Suprapubic skin (tissue), 4 donors: Measurements from ENCODE around the gene PELO. TPM values are rescaled to one million over a fixed set of nuclear protein-coding genes. Genes with fewer than 3 reads are reported as not detected.

Experiments used
- DNase-seq, 2 donors: peaks; one replicate each; pipeline ENCODE4 v3.0.0-alpha.2; 2019; ENCODE audit warnings: low spot score in 2 of 2
- H3K27ac ChIP-seq: fragments of 200-600 bp; sonication (generic); one replicate; pipeline ENCODE4 v1.5.1; 2019
- H3K27me3 ChIP-seq: fragments of 200-600 bp; sonication (generic); one replicate; pipeline ENCODE4 v1.5.1; 2019
- H3K36me3 ChIP-seq: fragments of 200-600 bp; sonication (generic); one replicate; pipeline ENCODE4 v1.5.1; 2019
- H3K4me1 ChIP-seq: fragments of 200-600 bp; sonication (generic); one replicate; pipeline ENCODE4 v1.5.1; 2019
- H3K4me3 ChIP-seq: fragments of 200-600 bp; sonication (generic); one replicate; pipeline ENCODE4 v1.5.1; 2019; ENCODE audit warnings: mild to moderate bottlenecking
- H3K9me3 ChIP-seq: fragments of 200-600 bp; sonication (generic); one replicate; pipeline ENCODE4 v1.5.1; 2019
- EP300 ChIP-seq: sonication (generic); formaldehyde crosslinking; IDR thresholded peaks from one replicate; pipeline ENCODE4 v1.6.1; 2017; ENCODE audit warnings: antibody characterized with exemption
- POLR2A ChIP-seq, 2 donors: fragments of 450-650 bp; IDR thresholded peaks; one replicate each; pipeline ENCODE4 v1.6.1; 2017; ENCODE audit warnings: antibody characterized with exemption in 2 of 2, mild to moderate bottlenecking in 2 of 2, moderate library complexity in 2 of 2
- POLR2AphosphoS5 ChIP-seq, 3 donors: sonication (generic); formaldehyde crosslinking; IDR thresholded peaks; one replicate each; pipeline ENCODE4 v1.6.1; 2017; ENCODE audit warnings: antibody characterized with exemption in 3 of 3
- WGBS: methylation state at CpG from one replicate; pipeline ENCODE4 v1.1.5; 2018; 5-methylcytosine and 5-hydroxymethylcytosine counted together
- total RNA-seq, 4 donors: library from RNA; depleted of rRNA; stranded (reverse); fragments of >200 nt; gene quantifications; one replicate each; pipeline ENCODE4 v1.1.0, GENCODE V29; 2016
- TF ChIP-seq, protein P1 (sequence below), 2 donors: fragments of 200-600 bp in 1 of 2; fragments of 450-650 bp in 1 of 2; sonication (generic) in 1 of 2; IDR thresholded peaks; one replicate each; pipeline ENCODE4 v1.5.1; 2016 to 2019; ENCODE audit warnings: antibody characterized with exemption in 2 of 2, mild to moderate bottlenecking in 1 of 2, moderate library complexity in 1 of 2

PELO gene
- total RNA-seq, 4 donors from 2014 or later = 9.8 to 17.5 (median 11.2) TPM

DNA sequence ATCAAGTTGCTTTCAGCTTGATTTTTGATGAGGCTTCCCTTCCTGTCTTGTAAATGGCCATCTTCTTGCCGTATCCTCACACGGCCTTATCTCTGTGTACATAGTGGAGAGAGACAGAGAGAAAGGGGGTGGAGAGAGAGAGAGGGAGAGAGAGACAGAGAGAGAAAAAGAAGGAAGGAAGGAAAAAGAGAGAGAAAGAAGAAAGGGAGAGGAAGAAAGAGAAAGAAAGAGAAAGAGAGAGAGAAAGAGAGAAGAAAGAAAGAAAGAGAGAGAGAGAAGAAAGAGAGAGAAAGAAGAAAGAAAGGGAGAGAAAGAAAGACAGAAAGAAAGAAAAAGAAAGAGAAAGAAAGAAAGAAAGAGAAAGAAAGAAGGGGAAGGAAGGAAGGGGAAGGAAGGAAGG, 46.6 kb downstream of the PELO start:
- TF ChIP-seq POLR2A (IDR thresholded peaks at IDR 0.05) (no peak), POLR2AphosphoS5 (IDR thresholded peaks at IDR 0.05) (no peak), EP300 (no peak)
- TF ChIP-seq, protein P1, sequence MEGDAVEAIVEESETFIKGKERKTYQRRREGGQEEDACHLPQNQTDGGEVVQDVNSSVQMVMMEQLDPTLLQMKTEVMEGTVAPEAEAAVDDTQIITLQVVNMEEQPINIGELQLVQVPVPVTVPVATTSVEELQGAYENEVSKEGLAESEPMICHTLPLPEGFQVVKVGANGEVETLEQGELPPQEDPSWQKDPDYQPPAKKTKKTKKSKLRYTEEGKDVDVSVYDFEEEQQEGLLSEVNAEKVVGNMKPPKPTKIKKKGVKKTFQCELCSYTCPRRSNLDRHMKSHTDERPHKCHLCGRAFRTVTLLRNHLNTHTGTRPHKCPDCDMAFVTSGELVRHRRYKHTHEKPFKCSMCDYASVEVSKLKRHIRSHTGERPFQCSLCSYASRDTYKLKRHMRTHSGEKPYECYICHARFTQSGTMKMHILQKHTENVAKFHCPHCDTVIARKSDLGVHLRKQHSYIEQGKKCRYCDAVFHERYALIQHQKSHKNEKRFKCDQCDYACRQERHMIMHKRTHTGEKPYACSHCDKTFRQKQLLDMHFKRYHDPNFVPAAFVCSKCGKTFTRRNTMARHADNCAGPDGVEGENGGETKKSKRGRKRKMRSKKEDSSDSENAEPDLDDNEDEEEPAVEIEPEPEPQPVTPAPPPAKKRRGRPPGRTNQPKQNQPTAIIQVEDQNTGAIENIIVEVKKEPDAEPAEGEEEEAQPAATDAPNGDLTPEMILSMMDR (IDR thresholded peaks at IDR 0.05) = no peak
- no peak overlapping the region for H3K4me3 ChIP-seq
- no peaks in the 10 kb centered on the region for H3K36me3 ChIP-seq
- H3K27me3 ChIP-seq = no peaks in the 10 kb centered on the region
- H3K4me1 ChIP-seq = no peaks in the 10 kb centered on the region
- DNase-seq = no peak
- H3K9me3 ChIP-seq = no peaks in the 10 kb centered on the region
- H3K27ac ChIP-seq = no peak overlapping the region
- WGBS = 89% methylated on average over 2 of the region's 2 CpGs

DNA sequence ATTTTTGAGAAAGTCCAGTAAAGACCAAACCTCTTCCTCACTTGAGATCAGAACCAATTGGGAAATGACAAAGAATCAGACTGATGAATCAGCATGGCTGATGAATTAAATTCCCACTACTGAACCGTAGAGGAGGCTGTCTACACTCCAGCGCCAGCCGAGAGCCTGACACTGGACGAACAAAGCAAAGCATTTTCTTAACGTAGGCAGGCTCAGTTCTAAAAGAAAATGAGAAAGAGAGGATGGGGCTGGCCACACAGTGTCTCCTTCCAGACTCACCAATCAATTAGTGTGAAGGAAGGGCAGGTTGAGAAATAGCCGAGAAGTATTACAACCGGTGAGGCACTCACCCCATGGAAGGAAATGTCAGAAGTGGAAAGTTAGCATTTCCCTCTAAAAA, 49.4 kb downstream of the PELO start:
- 74% methylated on average over 7 of the region's 7 CpGs for WGBS
- Histone ChIP-seq H3K27me3 (no peaks in the 10 kb centered on the region), H3K27ac (peak overlapping the region; percentile 50), H3K9me3 (no peaks in the 10 kb centered on the region), H3K36me3 (no peaks in the 10 kb centered on the region), H3K4me3 (no peak overlapping the region), H3K4me1 (no peaks in the 10 kb centered on the region)
- DNase-seq = no peak
- TF ChIP-seq, protein P1 (IDR thresholded peaks at IDR 0.05) = no peak
- TF ChIP-seq EP300 (no peak), POLR2A (IDR thresholded peaks at IDR 0.05) (no peak), POLR2AphosphoS5 (IDR thresholded peaks at IDR 0.05) (no peak)

Other genes starting within 250 kb of the PELO start
- gene ITGA1, start within 50 bp of the PELO start, total RNA-seq = 1 to 10 TPM; 2.4 to 9.8 (median 5.9) TPM
- gene ITGA2, start 201.4 kb downstream of the PELO start, total RNA-seq = 10 to 100 TPM; 29.3 to 54.5 (median 34.3) TPM